ENCODE data around the gene UCKL1.
"Not testable (repeated sequence)": the region's sequence is repeated elsewhere in the genome, so short reads cannot be mapped to it uniquely, and the experiment has no call there.

Gene UCKL1

DNA sequence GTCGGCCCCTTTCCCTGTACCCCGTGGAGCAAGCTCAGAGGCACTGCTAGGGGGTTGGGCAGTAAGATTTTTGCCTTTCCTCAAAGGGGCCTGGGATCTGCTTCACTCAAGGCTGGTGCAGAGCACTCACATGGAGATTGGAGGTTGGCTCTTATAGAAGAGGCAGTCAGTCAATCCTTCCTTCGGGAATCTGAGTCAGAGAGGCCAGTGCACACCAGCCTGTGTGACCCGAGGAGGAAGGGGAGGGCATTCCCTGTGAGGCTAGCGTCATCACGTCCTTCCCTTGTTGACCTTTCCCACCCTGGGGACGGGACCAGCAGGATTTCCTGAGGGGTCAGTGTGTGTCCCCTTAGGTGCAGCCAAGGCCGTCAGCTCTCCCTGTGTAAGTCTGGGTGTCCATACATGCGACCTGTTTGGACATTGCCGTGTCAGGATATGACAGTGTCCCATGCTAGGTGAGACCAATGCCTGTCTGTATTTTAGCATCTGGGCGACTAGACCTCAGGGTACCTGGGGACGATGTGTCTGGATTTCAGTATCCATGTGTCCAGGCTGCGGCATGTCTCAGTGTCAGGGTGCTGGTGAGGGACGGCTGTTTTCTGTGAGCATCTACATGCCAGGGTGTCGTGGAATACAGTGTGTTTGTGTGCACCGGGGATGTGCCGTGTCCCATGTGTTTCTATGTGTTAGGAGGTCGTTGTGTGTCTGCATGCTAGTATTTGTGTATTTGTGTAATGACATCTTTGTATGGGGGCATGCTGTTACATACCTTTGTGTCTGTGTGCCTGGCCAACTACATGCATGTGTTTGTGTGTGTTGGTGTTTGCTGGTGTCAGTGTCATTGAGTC is 16.3 kb upstream of the UCKL1 start:
- FAIRE-seq: no peak

DNA sequence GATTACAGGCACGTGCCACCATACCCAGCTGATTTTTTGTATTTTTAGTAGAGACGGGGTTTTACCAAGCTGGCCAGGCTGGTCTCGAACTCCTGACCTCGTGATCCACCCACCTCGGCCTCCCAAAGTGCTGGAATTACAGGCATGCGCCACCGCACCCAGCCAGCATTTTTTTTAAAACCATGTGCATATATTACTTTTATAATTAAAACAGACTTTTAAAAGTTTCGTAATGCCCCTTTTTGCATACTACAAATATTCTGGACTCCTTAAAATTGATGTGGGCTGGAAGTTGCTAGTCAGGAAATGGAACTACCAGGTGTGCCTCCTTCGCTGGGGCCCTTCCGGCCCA is 15.7 kb upstream of the UCKL1 start:
- FAIRE-seq: not testable (repeated sequence)

DNA sequence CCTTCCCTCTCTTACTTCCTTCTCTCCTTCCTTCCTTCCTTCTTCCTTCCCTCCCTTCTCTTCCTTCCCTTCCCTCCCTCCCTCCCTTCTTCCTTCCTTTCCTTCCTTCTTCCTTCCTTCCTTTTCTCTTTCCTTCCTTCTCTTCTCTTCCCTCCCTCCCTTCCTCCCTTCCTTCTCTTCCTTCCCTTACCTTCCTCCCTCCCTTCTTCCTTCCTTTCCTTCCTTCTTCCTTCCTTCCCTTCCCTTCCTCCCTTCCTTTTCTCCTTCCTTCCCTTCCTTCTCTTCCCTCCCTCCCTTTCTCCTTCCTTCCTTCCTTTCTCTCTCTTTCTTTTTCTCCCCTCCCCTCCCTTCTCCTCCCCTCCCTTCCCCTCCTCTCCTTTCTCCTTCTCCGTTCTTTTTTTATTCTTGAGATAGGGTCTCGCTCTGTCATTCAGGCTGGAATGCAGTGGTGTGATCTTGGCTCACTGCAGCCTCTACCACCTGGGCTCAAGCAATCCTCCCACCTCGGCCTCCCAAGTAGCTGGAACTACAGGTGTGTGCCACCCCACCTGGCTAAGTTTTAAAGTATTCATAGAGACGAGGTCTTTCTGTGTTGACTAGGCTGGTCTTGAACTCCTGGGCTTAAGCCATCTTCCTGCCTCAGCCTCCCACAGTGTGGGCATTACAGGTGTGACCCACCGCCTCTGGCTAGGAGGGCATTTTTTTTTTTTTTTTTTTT is 14.7 kb upstream of the UCKL1 start:
- FAIRE-seq: no peak

DNA sequence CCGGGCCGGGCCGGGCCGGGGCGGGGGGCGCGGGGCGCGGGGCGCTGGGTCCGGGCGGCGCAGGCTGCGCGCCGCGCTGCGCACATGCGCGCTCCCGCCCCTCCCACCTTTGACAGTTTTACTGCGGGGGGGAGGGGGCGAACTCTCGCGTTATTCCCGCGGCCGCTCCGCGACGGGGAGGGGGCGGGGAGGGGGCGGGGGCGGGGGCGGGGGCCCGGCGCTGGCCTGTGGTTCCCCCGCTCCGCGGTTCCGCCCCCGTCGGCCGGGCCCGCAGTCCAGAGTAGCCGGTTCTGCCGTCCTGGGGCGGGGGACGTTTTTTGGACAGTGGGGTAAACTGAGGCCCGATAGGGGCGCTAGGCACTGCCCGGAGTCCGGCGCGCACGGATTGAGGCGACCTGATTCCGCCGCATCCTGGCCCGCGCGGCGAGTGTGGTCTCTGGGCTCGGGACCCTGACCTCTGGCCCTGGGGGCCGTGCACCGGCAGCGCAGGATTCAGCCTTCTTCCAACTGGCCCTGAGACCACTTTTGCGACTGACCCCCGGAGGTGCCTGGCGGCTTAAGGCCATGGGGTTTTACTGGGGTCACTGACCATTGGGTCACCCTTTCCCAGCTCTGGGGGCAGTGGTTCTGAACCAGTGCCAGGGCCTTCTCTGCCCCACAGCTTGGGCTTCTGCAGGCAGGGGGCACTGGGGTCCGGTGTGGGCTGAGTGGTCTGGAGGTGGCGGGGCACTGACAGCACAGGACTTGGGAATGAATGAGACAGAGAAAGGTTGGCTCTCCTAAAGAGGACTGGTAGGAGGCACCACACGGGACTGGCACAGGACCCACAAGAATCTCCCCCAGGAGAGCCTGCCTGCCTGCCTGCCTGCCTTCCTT is 13.9 kb upstream of the UCKL1 start, which contains the start of gene ZNF512B:
ZNF512B (minus strand) TSS at position 93 of the 876 bp plus-strand sequence. CDS start 1,980 bp downstream, outside the sequence.
- FAIRE-seq: no peak

DNA sequence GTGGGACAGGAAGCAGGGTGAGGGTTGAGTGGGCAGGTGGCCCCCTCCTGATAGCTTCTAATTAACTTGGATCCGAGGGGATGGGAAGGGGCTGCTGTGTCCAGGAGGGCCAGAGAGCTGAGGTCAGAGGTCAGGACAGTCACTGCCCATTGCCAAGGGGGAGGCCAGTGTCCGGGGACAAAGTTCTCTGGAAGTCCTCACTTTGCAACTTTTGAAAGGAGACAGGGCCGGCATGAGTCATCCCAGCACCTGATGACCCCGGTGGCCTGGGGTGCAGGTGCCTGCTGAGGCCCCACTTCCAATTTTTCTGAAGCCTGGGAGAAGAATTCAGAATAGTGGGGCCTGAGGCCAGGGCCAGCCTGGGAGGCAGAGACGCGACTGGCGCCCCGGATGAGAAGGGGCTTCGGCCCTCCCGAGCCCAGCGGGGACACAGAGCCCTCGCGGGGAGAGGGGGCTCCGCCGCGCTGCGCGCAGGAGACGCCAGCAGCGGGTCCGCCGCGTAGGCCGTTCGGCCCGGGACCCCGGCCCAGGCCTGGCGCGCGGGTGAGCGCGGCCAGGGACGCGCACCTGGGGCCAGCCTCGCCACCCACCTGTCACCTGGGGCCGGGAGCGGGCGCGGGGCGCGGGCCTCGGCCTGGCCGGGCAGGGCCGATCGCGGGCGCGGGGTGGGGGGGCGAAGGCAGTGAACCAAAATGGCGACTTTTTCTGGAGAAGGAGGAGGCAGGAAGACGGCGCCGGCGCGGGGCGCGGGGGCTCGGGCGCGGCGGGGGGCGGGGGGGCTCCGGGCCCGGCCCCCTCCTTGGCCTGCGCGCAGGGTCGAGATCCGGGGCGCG is 12.9 kb upstream of the UCKL1 start:
- FAIRE-seq: no peak

DNA sequence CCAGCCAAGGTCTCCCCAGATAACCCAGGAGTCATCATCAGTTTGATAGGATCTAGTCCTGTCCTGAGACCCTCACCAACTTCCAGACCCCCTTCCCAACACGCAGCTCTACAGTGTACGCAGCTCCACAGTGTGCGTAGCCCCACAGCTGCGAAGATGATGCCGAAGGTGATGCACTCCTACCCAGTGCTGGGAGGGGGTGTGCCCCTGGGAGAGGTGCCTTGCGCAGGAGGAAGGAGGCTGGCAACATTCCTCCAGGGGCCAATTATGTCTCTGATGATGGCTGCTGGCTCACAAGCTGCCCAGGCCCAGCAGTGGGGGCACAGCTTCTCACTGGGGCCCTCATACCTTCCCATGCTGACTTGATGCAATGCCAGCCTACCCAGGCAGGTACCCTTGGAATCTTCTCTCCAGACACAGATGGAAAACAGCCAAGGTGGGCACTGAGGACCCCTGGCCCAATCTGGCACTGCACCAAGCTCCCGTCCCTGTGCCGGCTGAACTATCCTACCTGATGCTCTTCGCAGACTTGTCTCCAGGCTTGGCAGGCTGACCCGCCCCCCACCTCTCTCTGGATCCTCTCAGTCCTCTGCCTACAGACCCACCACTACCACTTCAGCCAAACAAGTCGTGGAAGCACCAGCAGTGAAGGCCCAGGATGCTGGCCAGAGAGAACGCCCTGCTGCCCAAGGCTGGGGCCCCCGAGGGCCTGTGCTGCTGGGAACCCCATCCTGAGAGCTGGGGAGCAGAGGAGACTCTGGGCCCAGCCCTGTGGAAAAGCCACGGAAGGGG is 12.1 kb upstream of the UCKL1 start:
- FAIRE-seq: no peak

DNA sequence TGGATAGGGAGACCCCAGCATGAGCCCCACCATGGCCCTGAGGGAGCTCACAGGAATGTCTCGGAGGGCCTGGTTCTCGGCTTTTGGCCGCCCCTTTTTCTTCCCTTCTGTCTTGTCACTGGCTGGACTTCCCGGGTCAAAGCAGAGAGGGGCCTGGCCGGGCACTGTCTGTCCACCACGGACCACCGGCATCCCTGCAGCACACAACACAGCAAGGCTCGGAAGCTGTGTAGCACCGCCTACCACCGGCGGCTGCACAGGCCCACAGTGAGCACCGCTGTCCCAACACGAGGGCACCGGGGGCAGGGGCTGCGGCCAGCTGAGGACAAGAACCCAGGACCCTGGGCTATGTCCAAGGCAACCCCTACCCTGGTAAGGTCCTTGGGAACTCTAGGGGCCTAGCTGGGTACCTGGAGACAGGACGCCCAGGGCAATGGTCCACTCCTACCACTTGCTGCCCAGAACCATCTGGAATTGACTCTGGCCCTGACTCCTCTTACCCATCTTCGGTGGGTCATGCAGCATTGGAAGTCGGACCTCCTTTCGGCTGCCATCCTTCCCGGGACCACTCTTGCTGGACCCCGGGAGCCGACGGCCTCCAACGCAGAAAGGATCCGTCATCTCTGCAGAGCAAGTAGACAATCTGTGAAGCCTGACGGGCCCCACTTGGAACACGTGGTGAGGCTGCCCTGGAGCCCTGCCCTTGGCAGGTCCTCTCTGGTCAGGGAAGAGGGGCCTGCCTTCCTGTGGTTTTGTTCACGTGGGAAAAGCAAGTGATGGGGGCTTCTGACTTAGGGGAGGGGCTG is 11.3 kb upstream of the UCKL1 start:
- no peak for FAIRE-seq

DNA sequence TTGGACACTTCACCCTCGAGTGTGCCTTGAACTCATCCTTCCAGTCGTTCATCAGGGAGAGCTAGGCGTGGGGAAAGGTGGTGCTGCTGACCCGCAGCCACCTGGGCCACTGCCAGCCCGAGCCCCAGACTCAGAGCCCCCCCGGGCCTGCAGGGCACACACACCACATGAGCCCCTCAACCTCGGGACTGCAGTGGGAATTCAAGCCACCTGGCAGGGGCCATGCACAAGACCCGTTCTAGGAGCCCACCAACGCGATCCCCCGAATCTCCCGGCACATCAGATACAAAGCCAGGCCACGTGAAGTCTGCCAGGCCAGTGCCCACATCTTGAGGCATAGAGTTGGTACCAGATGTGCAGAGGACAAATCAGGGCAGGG is 10.7 kb upstream of the UCKL1 start:
- no peak for FAIRE-seq

DNA sequence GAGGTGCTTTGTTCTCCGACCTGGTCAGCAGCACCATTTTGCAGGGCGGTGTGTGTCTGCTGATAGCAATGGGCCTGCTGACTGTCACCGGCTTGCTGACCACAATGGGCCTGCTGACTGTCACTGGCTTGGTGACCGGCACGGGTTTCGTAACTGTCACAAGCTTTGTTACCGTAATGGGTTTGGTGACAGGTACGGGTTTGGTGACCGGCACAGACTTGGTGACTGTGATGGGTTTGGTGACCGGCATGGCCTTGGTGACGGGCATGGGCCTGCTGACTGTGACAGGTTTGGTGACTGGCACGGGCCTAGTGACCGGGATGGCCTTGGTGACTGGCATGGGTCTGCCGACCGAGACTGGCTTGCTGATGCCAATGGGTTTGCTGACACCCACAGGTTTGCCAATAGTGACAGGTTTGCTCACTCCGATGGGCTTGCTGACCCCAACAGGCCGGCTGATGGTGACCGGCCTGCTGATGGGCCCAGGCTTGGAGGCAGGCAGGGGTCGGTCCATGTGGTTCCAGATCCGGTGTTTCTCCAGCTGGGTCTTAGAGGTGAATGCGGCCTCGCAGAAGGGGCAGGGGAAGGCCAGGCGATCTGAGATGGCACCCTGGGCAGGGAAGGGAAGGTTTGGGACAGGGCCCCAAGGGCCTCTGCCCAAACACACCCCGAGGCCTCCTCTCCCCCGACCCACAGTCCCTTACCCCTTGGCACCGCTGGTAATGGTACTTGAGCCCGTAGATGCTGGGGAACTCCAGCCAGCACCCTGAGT is 10.1 kb upstream of the UCKL1 start:
- no peak for FAIRE-seq

DNA sequence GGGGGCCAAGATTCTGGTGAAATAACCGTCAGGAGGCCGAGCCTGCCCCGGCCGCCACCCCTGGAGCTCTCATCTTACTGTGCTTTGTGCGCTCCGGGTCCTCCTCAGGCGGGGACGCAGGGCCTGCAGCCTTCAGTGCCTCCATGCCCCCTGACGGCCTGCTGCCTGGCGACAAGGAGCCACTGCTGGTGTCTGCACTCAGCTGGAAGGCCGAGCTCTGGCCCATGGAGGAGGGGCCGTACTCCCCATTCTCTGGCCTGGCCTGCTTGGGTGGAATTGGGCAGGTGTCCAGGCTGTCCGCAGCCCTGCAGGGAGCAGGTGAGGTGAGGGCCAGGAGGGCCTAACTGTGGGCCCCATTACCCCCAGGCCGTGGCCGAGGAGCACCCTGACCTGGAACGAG is 8.2 kb upstream of the UCKL1 start:
- FAIRE-seq: no peak

DNA sequence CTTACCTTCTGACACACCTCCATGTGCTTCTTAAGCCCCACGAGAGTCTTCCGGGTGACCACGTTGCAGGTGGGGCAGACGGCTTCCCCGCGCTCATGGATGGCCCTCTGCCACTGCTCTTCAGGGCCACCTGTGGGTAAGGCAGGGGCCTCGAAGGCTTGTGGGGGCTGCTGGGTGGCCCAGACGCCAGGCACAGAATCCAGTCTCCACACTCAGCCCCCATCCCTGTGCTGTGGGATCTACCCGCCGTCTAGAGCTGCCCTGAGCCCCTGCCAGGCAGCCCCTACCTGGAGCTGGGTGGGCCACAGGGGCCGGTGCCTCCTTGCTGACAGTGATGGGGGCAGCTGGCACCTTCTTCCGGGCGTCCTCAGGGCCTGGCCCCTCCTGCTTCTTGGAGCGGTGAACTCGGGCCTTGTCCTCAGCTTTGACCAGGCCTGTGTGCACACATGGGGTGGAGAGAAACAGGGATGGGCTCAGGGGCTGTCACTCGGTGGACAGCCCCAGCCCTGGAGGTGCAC is 7.6 kb upstream of the UCKL1 start:
- FAIRE-seq: no peak

DNA sequence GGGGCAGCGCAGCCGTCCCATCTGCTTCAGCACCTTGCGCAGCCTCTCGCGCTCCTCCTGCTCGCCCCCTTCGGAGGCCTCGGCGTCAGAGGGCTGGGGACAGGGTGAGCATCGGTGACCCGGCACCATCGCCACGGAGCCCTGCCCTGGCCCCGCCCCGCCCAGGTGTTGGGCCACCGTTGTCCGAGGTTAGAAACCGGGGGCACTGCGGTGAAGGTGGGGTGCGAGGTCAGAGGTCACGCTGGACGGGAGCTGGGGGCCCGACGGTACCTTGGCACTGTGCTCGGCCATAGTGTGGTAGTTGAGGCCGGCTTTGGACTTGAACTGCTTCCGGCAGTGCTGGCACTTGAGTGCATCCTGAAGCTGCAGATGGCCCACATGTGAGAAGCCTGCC is 7.1 kb upstream of the UCKL1 start:
- no peak for FAIRE-seq

DNA sequence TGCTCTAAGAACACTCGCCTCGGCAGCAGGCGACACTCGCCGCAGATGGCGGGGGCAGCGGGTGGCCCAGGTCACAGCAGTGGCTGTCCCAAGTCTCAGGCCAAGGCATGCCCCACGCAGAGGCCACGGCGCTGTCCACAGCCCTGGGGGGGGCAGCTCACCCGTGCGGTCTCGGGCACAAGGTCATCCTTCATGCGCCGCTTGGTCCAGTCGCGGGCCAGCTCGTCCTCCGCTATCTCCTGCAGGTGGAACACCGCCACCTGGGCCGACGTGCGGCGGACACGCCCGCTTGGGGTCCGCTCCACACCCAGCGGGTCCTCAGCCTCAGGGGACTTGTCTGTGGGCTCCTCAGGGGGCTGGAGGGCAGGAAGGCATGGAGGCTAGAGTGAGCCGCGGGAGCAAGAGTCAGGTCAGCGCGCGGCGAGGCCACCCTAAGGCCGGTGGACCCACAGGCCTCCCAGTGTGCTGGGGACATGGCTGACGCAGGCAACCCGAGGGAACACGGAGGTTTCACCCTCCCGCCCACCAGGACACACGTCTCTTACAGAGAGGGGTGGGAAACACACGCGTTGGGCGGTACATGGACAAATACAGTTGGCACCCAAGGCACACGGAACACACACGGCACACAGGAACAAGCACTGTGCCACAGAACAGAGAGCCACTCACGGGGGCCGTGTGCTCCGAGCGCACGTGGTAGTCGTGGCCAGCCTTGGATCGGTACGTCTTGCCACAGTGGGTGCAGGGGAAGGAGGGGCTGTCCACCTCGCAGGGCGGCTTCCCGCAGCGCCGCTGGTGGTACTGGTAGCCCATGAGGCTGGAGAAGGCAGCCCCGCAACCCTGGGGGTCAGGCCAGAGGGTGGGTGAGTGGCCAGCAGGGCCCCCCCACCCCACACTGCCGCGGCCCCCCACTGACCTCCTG is 6.5 kb upstream of the UCKL1 start:
- FAIRE-seq: no peak

DNA sequence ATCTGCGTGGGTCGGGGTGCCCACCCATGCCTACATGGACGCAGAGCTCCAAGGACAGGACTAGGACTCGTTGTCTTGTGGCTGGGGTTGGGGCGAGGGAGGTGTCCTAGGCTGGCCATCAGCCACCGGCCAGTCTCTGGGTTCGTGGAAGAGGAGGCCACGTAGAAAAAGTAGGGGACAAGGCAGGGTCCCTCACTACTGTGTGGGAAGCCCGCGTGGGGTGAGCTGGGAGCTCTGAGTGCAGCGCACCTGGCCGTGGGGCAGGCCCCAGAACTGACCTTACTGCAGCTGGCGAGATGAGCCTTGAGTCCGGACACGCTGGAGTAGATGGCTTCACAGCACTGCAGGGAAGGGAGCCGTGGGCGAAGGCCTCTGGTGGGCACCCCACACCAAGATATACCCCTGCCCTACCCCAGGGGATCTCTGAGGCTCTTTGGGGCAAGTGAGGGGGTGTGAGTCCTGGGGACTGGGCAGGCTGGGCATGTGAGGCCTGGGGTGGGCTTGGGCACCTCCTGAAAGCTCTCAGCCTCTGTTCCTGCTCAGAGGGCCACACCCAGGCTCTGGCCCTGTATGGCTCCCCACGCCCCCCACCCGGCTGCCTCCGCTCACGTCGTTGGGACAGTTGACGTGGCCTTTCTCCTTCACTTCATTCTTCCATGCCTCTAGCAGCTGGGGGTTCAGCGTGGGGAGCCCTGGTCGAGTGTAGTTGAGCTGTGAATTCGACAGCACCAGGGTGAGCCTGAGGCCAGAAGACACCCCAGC is 5.6 kb upstream of the UCKL1 start:
- FAIRE-seq: no peak

DNA sequence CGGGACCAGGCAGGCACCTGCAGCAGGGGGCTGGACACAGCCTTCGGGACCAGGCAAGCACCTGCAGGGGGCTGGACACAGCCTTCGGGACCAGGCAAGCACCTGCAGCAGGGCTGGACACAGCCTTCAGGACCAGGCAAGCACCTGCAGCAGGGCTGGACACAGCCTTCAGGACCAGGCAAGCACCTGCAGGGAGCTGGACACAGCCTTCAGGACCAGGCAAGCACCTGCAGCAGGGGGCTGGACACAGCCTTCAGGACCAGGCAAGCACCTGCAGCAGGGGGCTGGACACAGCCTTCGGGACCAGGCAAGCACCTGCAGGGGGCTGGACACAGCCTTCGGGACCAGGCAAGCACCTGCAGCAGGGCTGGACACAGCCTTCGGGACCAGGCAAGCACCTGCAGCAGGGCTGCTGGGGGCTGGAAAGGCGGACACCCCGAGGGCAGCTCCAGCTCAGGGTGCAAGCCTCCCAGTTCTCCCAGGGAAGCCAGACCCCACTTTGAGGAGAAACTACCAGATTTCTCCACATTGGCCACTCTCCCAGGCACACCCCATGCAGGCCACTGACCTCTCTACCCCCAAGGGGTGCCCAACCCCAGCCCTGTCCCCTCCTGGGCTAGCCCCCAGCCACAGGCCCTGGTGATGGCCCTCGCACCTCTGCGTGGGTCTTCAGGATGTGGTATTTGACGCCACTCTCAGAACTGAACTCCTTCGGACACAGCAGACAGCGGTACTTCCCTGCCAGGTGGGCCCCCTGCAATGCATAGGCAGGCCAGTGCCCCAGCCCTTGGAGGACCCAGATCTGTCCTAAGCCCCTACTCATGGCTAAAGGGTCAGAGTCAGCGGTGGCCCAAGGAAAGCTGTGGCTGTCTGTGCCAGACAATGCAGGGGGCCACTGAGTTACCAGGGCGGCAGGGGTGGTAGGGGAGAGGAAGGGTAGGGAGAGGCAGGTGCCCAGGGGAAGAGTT is 4.7 kb upstream of the UCKL1 start:
- FAIRE-seq: not testable (repeated sequence)

DNA sequence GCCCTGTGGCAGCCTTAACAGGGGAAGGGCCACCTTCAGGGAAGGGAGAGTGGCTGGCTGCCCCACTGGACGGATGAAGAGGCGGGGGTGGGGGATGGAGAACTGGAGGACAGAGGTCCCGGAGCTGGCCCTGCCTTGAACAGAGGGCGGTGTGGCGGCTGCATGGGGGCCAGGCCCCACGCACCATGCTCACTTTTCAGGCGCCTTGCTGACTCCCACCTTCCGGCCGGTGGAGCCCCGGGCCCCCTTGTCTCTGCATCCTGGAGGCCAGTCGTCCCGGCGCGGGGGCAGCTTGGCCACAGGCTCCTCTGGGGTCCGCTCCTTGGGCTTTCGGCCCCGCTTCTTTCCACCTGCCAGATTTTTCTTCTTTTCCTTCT is 3.5 kb upstream of the UCKL1 start:
- FAIRE-seq: no peak
